HG03342 (cell line): ENCODE results near the gene STARD3NL.

ENCODE experiments used
- ATAC-seq: cut with Tn5 transposase; IDR thresholded peaks from one replicate; pipeline ENCODE4 v1.9.1; 2021; ENCODE audit warnings: mild to moderate bottlenecking, moderate library complexity; ENCODE audit not compliant: unreplicated experiment

Gene STARD3NL

GRCh38 chr7:38182450-38182849 is 4.4 kb downstream of the STARD3NL start:
- ATAC-seq: no peak

GRCh38 chr7:38185395-38186307 is 7.6 kb downstream of the STARD3NL start:
- no peak for ATAC-seq

GRCh38 chr7:38186593-38187314 is 8.7 kb downstream of the STARD3NL start:
- ATAC-seq: no peak

DNA sequence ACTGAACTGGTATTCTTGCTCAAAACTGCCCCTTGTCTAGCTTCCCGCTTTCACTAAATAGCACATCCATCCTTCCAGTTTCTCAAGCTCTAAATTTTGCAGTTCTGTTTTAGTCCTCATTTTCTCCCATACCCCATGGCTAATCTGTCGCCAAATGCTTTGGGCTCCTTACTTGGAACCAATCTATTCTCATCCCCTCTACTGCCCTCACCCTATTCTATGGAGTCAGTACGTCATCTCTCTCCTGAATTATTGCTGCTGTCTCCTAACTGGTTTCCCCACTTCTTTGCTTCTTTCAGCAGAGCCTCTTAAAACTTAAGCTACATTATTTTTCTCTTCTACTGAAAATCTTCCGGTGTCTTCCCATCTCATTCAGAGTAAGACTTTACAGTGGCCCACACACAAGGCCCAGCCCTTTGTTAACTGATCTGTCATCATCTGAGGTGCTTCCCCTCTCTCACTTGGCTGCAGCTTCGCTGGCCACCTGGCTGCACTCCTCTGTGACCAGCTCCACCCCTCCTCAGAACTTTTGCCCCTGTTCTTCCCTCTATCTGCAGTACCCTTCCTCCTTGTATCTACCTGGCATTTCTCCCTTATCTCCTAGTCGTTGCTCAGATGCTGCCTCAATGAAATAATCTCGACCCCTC is 9.9 kb downstream of the STARD3NL start:
- ATAC-seq: peak; percentile 96

GRCh38 chr7:38189231-38189938 is 11.3 kb downstream of the STARD3NL start:
- no peak for ATAC-seq

DNA sequence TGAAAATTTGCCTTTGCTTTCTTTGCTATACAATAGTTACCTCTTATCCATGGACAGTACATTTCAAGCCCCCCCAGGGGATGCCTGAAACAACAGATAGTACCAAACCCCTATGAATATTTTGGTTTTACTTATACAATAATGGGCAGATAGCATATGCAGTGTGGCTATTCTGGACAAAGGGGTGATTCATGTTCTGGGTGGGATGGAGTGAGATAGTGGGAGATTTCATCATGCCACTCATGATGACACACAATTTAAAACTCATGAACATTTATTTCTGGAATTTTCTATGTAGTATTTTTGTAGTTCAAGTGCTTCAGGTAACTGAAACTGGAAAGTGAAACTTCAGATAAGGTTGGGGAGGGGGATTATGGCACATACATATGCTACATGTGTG is 12.0 kb downstream of the STARD3NL start:
- no peak for ATAC-seq

- no peak for ATAC-seq
Measured at GRCh38 chr7:38191791-38192190, 13.7 kb downstream of the STARD3NL start.

- no peak for ATAC-seq
Measured at GRCh38 chr7:38192327-38192726, 14.3 kb downstream of the STARD3NL start.

DNA sequence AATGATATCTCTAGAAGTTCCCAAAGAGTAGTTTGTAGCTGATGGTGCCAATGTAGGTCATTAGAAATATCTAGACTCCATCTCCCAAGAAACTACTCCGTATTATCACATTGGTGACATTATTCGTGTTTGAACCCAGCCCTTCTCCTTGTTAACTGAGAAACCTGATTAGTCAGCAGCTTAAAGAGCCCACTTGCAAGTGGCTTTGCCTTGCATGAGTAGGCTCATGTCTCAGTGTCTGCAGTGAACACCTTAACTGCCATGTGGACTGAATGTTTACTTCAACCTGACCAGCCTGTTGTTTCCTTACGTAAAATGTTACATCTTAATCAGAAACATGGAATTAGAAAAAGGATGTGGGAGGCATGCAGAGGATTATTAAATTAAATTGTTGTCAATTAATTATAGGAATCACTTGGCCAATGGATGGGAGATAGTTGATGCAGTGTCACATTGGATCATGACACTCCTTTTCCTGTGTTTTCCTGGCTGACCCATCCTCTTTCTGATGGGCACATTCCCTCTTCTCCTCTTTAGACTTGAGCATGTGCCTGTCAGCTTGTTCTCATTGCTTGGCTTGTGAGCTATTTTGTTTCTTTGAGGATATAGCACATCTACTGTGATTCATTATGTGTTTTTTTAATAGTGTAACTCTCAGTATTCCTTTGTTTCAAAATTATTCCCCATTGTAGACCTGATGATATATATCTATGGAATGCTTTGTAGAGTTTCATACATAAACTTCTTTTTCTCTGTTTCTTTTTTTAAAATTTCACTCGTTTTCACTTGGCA is 18.0 kb downstream of the STARD3NL start:
- no peak for ATAC-seq

DNA sequence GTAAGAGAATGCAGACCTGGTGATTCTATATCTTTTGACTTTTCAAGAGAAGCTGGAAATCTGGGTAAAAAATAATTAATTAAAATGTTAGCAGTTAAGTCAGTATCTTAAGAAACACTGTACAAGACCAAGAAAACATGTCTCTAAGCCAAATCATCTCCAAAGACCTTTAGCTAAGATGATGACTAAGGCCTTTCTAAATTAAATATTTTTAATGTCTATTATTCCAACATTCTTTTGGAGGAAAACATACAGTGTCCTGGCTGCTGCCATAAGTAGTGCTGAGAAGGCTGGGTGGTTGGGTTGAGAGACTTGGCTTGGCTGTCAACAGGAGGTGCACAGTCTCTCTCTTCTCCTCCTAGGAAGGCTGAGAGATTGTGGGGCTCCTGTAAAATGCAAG is 20.3 kb downstream of the STARD3NL start:
- no peak for ATAC-seq

GRCh38 chr7:38199154-38199553 is 21.1 kb downstream of the STARD3NL start:
- no peak for ATAC-seq

DNA sequence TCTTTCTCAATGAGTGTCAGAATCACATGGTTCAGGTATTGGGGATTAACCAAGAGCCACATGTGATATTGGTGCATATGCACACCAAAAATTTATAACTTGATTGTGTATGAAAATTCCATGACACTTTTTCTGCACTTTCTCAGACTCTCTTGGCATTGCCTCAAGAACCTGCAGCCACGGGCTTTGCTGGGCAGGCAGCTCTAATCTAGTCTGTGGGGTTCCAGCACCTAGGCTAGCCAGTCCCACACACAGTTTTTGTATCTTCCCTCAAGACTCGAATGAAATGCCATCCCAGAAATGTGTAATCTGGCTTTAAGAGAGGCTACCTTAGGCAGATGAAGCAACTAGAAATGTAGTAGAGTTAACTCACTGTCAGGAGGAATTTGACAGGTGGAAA is 21.7 kb downstream of the STARD3NL start:
- no peak for ATAC-seq

- no peak for ATAC-seq
Measured at GRCh38 chr7:38206071-38206470, 28.0 kb downstream of the STARD3NL start.

DNA sequence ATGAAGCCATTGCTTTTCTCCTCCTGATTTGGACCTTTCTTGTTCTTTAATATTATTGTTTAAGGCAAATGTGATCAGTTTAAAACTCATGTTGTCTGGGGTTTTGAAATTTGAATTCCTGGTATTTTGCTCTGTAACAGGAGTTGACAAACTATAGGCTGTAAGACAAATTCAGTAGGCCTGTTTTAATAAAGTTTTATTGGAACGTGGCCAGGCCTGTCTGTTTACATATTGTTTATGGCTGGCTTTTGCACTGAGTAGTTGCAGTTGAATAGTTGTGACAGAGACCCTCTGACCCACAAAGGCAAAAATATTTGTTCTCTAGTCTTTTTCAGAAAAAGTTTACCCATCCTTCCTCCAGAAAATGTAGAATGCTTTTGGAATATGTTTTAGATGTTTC is 29.8 kb downstream of the STARD3NL start:
- ATAC-seq: no peak

DNA sequence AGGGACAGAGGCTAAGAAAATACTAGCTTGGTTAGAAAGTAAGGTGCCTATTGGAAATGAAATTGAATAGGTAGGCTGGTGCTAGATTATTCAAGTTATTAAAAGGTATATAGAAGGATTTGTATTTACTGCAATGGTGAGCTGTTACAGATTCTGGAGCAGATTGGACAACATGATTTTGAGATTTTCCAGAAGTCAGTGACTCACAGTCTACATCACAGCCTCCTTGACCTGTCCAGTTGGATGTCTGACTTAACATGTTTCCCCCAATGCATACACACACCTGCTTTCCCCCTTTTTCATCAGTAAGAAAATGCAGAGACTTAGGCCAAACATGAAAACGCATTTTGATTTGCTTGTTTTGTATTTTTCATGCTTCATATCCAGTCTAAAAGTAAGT is 33.4 kb downstream of the STARD3NL start:
- no peak for ATAC-seq

DNA sequence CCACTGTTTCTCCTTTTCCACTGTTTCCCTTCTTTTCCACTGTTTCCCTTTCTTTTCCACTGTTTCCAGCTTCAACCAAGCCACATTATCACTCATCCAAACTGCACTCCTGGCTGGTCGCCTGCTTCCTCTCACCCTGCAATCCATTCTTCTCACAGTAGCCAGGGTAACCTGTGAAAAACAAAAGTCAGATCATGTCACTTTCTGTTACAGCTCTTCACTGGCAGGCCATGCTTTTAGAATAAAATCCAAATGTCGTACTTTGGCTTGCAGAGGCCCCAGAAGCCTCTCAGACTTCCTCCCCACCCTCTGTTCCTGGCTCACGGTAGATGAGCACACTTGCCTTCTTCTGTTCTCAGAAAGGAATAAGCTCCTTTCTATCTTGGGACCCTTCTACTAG is 33.9 kb downstream of the STARD3NL start:
- ATAC-seq: no peak

- no peak for ATAC-seq
Measured at GRCh38 chr7:38215115-38215514, 37.1 kb downstream of the STARD3NL start.

DNA sequence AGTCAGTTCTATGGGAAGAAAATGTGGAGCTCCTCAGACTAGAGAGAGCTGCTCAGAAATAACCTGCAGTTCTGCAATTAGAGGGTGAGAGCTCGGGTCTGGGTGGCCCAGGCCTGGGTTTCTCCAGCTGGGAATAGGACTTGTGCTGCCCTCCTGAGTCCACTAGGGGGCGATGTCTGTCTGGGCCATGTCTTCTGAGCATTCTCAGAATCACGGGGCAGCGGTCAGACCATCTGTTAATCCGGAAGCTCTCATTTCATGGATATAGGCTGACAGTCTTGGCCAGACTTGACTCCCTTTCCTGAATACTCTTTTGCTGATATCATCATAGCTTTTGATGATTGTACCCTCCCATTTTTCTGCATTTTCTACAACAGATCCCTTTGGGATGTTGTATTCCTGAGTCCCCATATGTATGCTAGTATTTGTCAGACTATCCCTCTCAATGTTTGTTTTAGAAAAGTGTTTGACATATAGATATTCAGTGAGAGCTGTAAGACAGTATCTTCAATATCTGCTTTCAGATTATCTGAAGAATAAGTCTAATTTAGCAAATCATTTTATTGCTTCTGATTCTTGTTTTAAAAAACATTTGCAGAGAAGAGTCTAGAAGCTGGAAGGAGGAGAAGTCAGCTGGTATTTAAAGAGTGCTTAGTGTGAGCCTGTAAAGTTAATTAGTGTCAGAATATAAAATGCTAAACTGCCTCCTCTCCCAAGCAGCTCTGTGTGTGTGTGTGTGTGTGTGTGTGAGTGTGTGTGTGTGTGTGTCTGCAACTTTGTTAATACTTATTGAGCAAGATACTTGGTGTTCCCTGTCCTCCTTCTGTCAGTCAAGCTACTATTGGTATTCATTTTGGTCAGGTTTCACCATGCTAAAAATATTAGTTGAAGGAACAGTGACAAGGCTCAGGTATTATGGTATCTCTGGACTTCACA is 38.0 kb downstream of the STARD3NL start:
- peak; percentile 98 for ATAC-seq

DNA sequence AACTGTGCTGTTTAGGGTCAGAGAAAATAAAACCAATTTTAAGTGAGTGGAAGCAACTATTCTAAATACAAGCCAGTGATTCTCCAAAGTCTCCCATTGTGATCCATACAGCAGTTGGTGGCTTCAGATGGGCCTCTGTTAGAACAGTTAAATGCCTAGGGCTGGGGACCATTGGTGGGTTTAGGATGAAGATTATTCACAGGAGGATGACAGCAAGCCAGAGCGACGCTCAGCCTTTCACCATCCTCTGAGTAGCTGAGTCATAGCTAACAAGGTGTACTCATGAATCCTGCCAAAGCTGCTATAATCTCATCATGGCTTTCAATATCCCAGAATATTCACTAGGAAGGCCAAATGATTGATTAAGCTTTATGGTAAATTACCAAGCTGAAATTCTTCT is 39.6 kb downstream of the STARD3NL start:
- no peak for ATAC-seq
